IMR-90 (cell line): ENCODE measurements around the gene CDK13. TPM values are rescaled to one million over a fixed set of nuclear protein-coding genes. Genes with fewer than 3 reads are reported as not detected.

ENCODE experiments used
- ATAC-seq: fragments of 200-7000 bp; cut with Tn5 transposase; 2 replicates; pipeline ENCODE4 v1.9.1; 2020; ENCODE audit warnings: low read depth, mild to moderate bottlenecking, moderate library complexity
- BruUV-seq: library from RNA; stranded (reverse); fragments of 400-500 nt; replicated peaks from 2 replicates; lab custom pipeline; 2021; lab: Mats Ljungman, UMichigan
- CTCF ChIA-PET: fragments of 300-600 bp; formaldehyde crosslinking; extraction: SDS; loops from one replicate; lab custom pipeline; 2021; ENCODE audit warnings: antibody characterized with exemption; lab: Yijun Ruan, JAX
- POLR2A ChIA-PET: fragments of 300-600 bp; sonication (Branson Sonifier 250); formaldehyde crosslinking; loops from one replicate; lab custom pipeline; 2022; ENCODE audit warnings: antibody characterized with exemption; ENCODE audit not compliant: unreplicated experiment; lab: Charles Lee
- DNase-seq: peaks from one replicate; pipeline ENCODE4 v3.0.0; 2013
- H2AFZ ChIP-seq: replicated peaks from 2 replicates; pipeline ENCODE3; 2013; ENCODE audit warnings: low read length, mild to moderate bottlenecking; ENCODE audit not compliant: poor library complexity
- H2AK5ac ChIP-seq: 2 replicates; pipeline ENCODE4 v1.6.1; 2013; ENCODE audit warnings: low read depth, low read length, inconsistent platforms
- H2AK9ac ChIP-seq: replicated peaks from 2 replicates; pipeline ENCODE3; 2013; ENCODE audit warnings: mild to moderate bottlenecking, low read depth, low read length, moderate library complexity; ENCODE audit not compliant: poor library complexity
- H2BK120ac ChIP-seq: 2 replicates; pipeline ENCODE4 v1.6.1; 2013; ENCODE audit warnings: low read depth, low read length, inconsistent platforms
- H2BK15ac ChIP-seq: 3 replicates; pipeline ENCODE4 v1.6.1; 2013; ENCODE audit warnings: low read depth, low read length, inconsistent platforms
- H2BK20ac ChIP-seq: 2 replicates; pipeline ENCODE4 v1.6.1; 2013; ENCODE audit warnings: low read depth, mild to moderate bottlenecking, inconsistent platforms, low read length, moderate library complexity
- H2BK5ac ChIP-seq: 2 replicates; pipeline ENCODE4 v1.6.1; 2013; ENCODE audit warnings: mild to moderate bottlenecking, low read depth, low read length, inconsistent platforms; ENCODE audit not compliant: poor library complexity, severe bottlenecking
- H3K14ac ChIP-seq: replicated peaks from 2 replicates; pipeline ENCODE4 v1.6.1; 2013; ENCODE audit warnings: low read depth, low read length, inconsistent platforms
- H3K18ac ChIP-seq: 2 replicates; pipeline ENCODE4 v1.6.1; 2013; ENCODE audit warnings: low read depth, low read length, control low read depth
- H3K23ac ChIP-seq: 2 replicates; pipeline ENCODE4 v1.6.1; 2013; ENCODE audit warnings: low read depth, low read length, inconsistent platforms
- H3K27ac ChIP-seq: 2 replicates; pipeline ENCODE4 v1.5.1; 2013; ENCODE audit warnings: mild to moderate bottlenecking, control low read depth, low read length; ENCODE audit not compliant: insufficient read depth
- H3K27me3 ChIP-seq: 2 replicates; pipeline ENCODE4 v1.6.1; 2013; ENCODE audit warnings: low read length; ENCODE audit not compliant: control insufficient read depth, insufficient read depth
- H3K36me3 ChIP-seq: 2 replicates; pipeline ENCODE4 v1.6.1; 2013; ENCODE audit warnings: low read length, mixed read lengths; ENCODE audit not compliant: control insufficient read depth, insufficient read depth
- H3K4ac ChIP-seq: 2 replicates; pipeline ENCODE4 v1.6.1; 2013; ENCODE audit warnings: low read depth, low read length, inconsistent platforms
- H3K4me1 ChIP-seq: 2 replicates; pipeline ENCODE4 v1.6.1; 2013; ENCODE audit warnings: low read length, mixed read lengths; ENCODE audit not compliant: control insufficient read depth, insufficient read depth
- H3K4me2 ChIP-seq: 2 replicates; pipeline ENCODE4 v1.6.1; 2013; ENCODE audit warnings: low read depth, mild to moderate bottlenecking, control low read depth, low read length, moderate library complexity
- H3K4me3 ChIP-seq: 2 replicates; pipeline ENCODE4 v1.5.1; 2013; ENCODE audit warnings: low read depth, mild to moderate bottlenecking, control low read depth, low read length, moderate library complexity; ENCODE audit not compliant: insufficient read depth
- H3K56ac ChIP-seq: 2 replicates; pipeline ENCODE4 v1.6.1; 2013; ENCODE audit warnings: low read length, inconsistent platforms; ENCODE audit not compliant: insufficient read depth; ENCODE audit errors: extremely low read depth
- H3K79me1 ChIP-seq, 2 experiments: 2 replicates each; pipeline ENCODE4 v1.6.1; 2013; ENCODE audit warnings: low read length in 2 of 2, inconsistent platforms in 1 of 2, low read depth in 1 of 2
- H3K9ac ChIP-seq: 2 replicates; pipeline ENCODE4 v1.6.1; 2013; ENCODE audit warnings: low read depth, low read length, control low read depth
- H3K9me1 ChIP-seq: 2 replicates; pipeline ENCODE4 v1.6.1; 2013; ENCODE audit warnings: low read length, inconsistent platforms; ENCODE audit not compliant: insufficient read depth
- H3K9me3 ChIP-seq: 2 replicates; pipeline ENCODE4 v1.6.1; 2013; ENCODE audit warnings: low read length; ENCODE audit not compliant: control insufficient read depth, insufficient read depth
- H4K20me1 ChIP-seq: 2 replicates; pipeline ENCODE4 v1.6.1; 2013; ENCODE audit warnings: low read length, inconsistent platforms; ENCODE audit not compliant: insufficient read depth
- H4K5ac ChIP-seq: 2 replicates; pipeline ENCODE4 v1.6.1; 2013; ENCODE audit warnings: mild to moderate bottlenecking, low read depth, low read length, control low read depth
- H4K8ac ChIP-seq, 2 experiments: 2 replicates each; pipeline ENCODE4 v1.6.1; 2013; ENCODE audit warnings: low read depth in 2 of 2, low read length in 2 of 2, control low read depth in 1 of 2, inconsistent platforms in 1 of 2
- H4K91ac ChIP-seq: 2 replicates; pipeline ENCODE4 v1.6.1; 2013; ENCODE audit warnings: low read depth, low read length, inconsistent platforms; ENCODE audit not compliant: insufficient read depth
- BHLHE40 ChIP-seq: fragments of 150-350 bp; IDR thresholded peaks from 2 replicates; pipeline ENCODE4 v1.6.1; 2016; ENCODE audit warnings: mild to moderate bottlenecking, low read depth, low read length
- CEBPB ChIP-seq: IDR thresholded peaks from 2 replicates; pipeline ENCODE4 v1.6.1; 2012; ENCODE audit warnings: low read depth, low read length, improper control_type of control experiment
- FOS ChIP-seq: fragments of 150-350 bp; IDR thresholded peaks from 2 replicates; pipeline ENCODE4 v1.6.1; 2016; ENCODE audit warnings: low read depth, low read length
- NFE2L2 ChIP-seq: fragments of 150-350 bp; IDR thresholded peaks from 2 replicates; pipeline ENCODE4 v1.6.1; 2016; ENCODE audit warnings: low read depth, mild to moderate bottlenecking, low read length
- POLR2A ChIP-seq: IDR thresholded peaks from 2 replicates; pipeline ENCODE4 v1.6.1; 2012; ENCODE audit warnings: mild to moderate bottlenecking, low read depth, low read length
- WGBS, 2 experiments: methylation state at CpG; one replicate each; pipeline versions ENCODE4 v1.1.5 to v1.1.7; 2013; ENCODE audit warnings: missing lambda C conversion rate in 2 of 2; ENCODE audit not compliant: insufficient read length in 1 of 2; ENCODE audit errors: extremely low coverage in 2 of 2; 5-methylcytosine and 5-hydroxymethylcytosine counted together
- dilution Hi-C: fragments of 300-500 bp; cut with HindIII; formaldehyde crosslinking; loops from one replicate; pipeline ENCODE4 v1.14.3; 2018; ENCODE audit warnings: low sequenced_read_pairs; ENCODE audit not compliant: unreplicated experiment
- in situ Hi-C: fragments of 300-500 bp; cut with MboI; formaldehyde crosslinking; loops from 3 replicates; pipeline ENCODE4 v1.14.3; 2019; ENCODE audit warnings: low sequenced_read_pairs, inconsistent platforms, mixed read lengths
- intact Hi-C: fragments of 100-400 bp; cut with micrococcal nuclease; formaldehyde crosslinking; loops from 2 replicates; pipeline ENCODE4 v1.10.0; 2022
- polyA plus RNA-seq, 3 experiments: library from polyadenylated mRNA; depleted of rRNA; stranded (reverse); fragments of >200 nt; gene quantifications; 2 replicates each; pipeline ENCODE4 v1.2.3, GENCODE V29; 2012; ENCODE audit warnings: low replicate concordance in 1 of 3
- total RNA-seq: library from RNA; depleted of rRNA; stranded (reverse); fragments of >200 nt; gene quantifications from 2 replicates; pipeline ENCODE4 v1.2.3, GENCODE V29; 2012

CDK13 gene
- total and polyA plus RNA-seq, 2 of the 4 experiments (the other 2 are of a cell fraction) = 20.1 to 50.4 TPM

DNA sequence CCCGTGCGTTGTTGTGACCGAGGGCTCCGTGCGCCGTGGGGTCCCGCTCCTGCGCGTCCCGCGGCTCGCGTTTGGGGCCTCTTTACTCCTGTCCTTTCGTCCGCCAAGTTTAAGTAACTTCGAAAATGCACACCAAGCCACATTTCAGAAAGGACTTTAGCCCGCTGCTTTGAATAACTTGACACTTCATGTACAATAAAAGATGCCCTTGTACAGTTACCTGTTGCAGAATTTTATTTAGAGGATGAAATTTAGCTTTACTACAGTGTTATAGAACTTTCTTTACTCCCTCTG lies 185.2 kb downstream of the CDK13 start:
- Histone ChIP-seq H3K79me1 (peaks cover 3 to 27% of the 10 kb centered on the region in 2 experiments; a peak in 3 of 4 replicates), H3K4me2 (peak overlapping the region; percentile 88), H3K56ac (peak overlapping the region; percentile 24; the same call in 1 of the 2 replicates), H3K14ac (peak overlapping the region; percentile 1; the same call in 1 of the 2 replicates), H2AFZ (peak overlapping the region; percentile 99), H3K9me1 (no peaks in the 10 kb centered on the region; the same call in 1 of the 2 replicates), H3K27ac (peak overlapping the region; percentile 72), H3K9ac (peak overlapping the region; percentile 73), H2BK15ac (no peak overlapping the region), H3K4ac (peak overlapping the region; percentile 59), H2BK120ac (peak overlapping the region; percentile 65), H4K5ac (peak overlapping the region; percentile 57; the same call in 1 of the 2 replicates), H4K20me1 (no peaks in the 10 kb centered on the region), H3K36me3 (no peaks in the 10 kb centered on the region), H3K23ac (peak overlapping the region; percentile 31; the same call in 1 of the 2 replicates), H2BK5ac (peak overlapping the region; percentile 65), H2AK5ac (no peak overlapping the region), H3K4me3 (peak overlapping the region; percentile 87), H3K27me3 (no peaks in the 10 kb centered on the region), H2AK9ac (peak overlapping the region; percentile 57), H4K91ac (0 out of 2 replicates have a peak overlapping the region, but pooled peaks have one; percentile 33), H2BK20ac (no peak overlapping the region), H3K18ac (peak overlapping the region; percentile 16; the same call in 1 of the 2 replicates), H3K9me3 (no peaks in the 10 kb centered on the region), H3K4me1 (no peaks in the 10 kb centered on the region), H4K8ac (peak overlapping the region; percentile 41 to 56; a peak in 3 of 4 replicates)
- intact Hi-C loops = loop anchor here (2.0 kb wide), 2 partner anchors 86 to 238 kb away; no protein-coding TSS in a partner anchor
- in situ Hi-C loops = no loop called here
- BruUV-seq = no TSS peak
- POLR2A ChIA-PET = interaction anchor here (0.5 to 0.8 kb wide), 2 partner anchors 80 to 85 kb away, joined by 3 to 5 read pairs; no protein-coding TSS in a partner anchor
- CTCF ChIA-PET = interaction anchor here (0.7 to 1.0 kb wide), 2 partner anchors 95 to 183 kb away, joined by 3 read pairs; no protein-coding TSS in a partner anchor
- no CpG with 5 or more reads among the region's 17 CpGs for WGBS, 2 experiments
- TF ChIP-seq NFE2L2 (no peak), FOS (no peak), CEBPB (no peak), BHLHE40 (no peak), POLR2A (no peak)
- peak; percentile 3 for DNase-seq
- ATAC-seq = no peak
- dilution Hi-C loops = no loop called here
